HG03064 (cell line): ENCODE measurements around the gene SOBP.

Experiments used
- ATAC-seq: cut with Tn5 transposase; IDR thresholded peaks from one replicate; pipeline ENCODE4 v1.9.1; 2021; ENCODE audit warnings: low read depth; ENCODE audit not compliant: unreplicated experiment

Gene SOBP

GRCh38 chr6:107668743-107669474 lies 179.0 kb downstream of the SOBP start:
- ATAC-seq, result peak; percentile 90

- no peak for ATAC-seq
These were observed 180.9 kb downstream of the SOBP start for GRCh38 chr6:107670792-107671199.

GRCh38 chr6:107673076-107673494 lies 183.2 kb downstream of the SOBP start:
- no peak for ATAC-seq

GRCh38 chr6:107674995-107675738 lies 185.2 kb downstream of the SOBP start:
- peak; percentile 81 for ATAC-seq

- no peak for ATAC-seq
These were observed 186.1 kb downstream of the SOBP start for GRCh38 chr6:107676042-107676441.

GRCh38 chr6:107677399-107677798 lies 187.5 kb downstream of the SOBP start:
- ATAC-seq, result no peak

- no peak for ATAC-seq
These were observed 189.5 kb downstream of the SOBP start for GRCh38 chr6:107679457-107679856.

- ATAC-seq, result no peak
These were observed 192.8 kb downstream of the SOBP start for GRCh38 chr6:107682721-107683120.

GRCh38 chr6:107683183-107683582 lies 193.3 kb downstream of the SOBP start:
- ATAC-seq, result no peak

- ATAC-seq, result no peak
These were observed 195.1 kb downstream of the SOBP start for GRCh38 chr6:107684996-107685395.

GRCh38 chr6:107689190-107689589 lies 199.3 kb downstream of the SOBP start:
- ATAC-seq, result no peak

GRCh38 chr6:107689951-107690642 lies 200.2 kb downstream of the SOBP start:
- no peak for ATAC-seq

GRCh38 chr6:107690643-107691061 lies 200.7 kb downstream of the SOBP start:
- no peak for ATAC-seq

GRCh38 chr6:107691062-107691751 lies 201.3 kb downstream of the SOBP start:
- no peak for ATAC-seq

GRCh38 chr6:107692351-107692750 lies 202.4 kb downstream of the SOBP start:
- no peak for ATAC-seq

- no peak for ATAC-seq
These were observed 205.3 kb downstream of the SOBP start for GRCh38 chr6:107695061-107695720.

- ATAC-seq, result no peak
These were observed 207.8 kb downstream of the SOBP start for GRCh38 chr6:107697682-107698081.

GRCh38 chr6:107698146-107698545 lies 208.2 kb downstream of the SOBP start:
- ATAC-seq, result no peak

GRCh38 chr6:107699254-107699653 lies 209.3 kb downstream of the SOBP start:
- no peak for ATAC-seq

- no peak for ATAC-seq
These were observed 209.9 kb downstream of the SOBP start for GRCh38 chr6:107699697-107700325.
